Testis (tissue), 3 donors: ENCODE measurements around the gene PLCL2. TPM values are rescaled to one million over a fixed set of nuclear protein-coding genes. Genes with fewer than 3 reads are reported as not detected.

Source experiments
- DNase-seq: peaks from one replicate; pipeline ENCODE4 v3.0.0-alpha.2; 2019
- H3K27ac ChIP-seq, 2 donors: fragments of 200-600 bp; sonication (generic); one replicate each; pipeline ENCODE4 v1.5.1; 2019
- H3K27me3 ChIP-seq: fragments of 200-600 bp; sonication (generic); one replicate; pipeline ENCODE4 v1.5.1; 2019
- H3K36me3 ChIP-seq: fragments of 200-600 bp; sonication (generic); one replicate; pipeline ENCODE4 v1.5.1; 2017; ENCODE audit warnings: low read depth; ENCODE audit errors: missing control alignments
- H3K4me1 ChIP-seq: fragments of 200-600 bp; sonication (generic); one replicate; pipeline ENCODE4 v1.5.1; 2019
- H3K4me3 ChIP-seq, 2 donors: fragments of 200-600 bp; sonication (generic); one replicate each; pipeline ENCODE4 v1.5.1; 2017 to 2019
- H3K9me3 ChIP-seq: fragments of 200-600 bp; sonication (generic); one replicate; pipeline ENCODE4 v1.5.1; 2017
- CTCF ChIP-seq, 3 experiments: fragments of 450-650 bp in 2 of 3; fragments of 200-600 bp in 1 of 3; sonication (generic) in 1 of 3; IDR thresholded peaks; one replicate each; pipeline ENCODE4 v1.5.1; 2016 to 2019; ENCODE audit warnings: antibody characterized with exemption in 3 of 3, mild to moderate bottlenecking in 2 of 3, moderate library complexity in 1 of 3
- POLR2A ChIP-seq: fragments of 450-650 bp; IDR thresholded peaks from one replicate; pipeline ENCODE4 v1.6.1; 2017; ENCODE audit warnings: antibody characterized with exemption, mild to moderate bottlenecking, moderate library complexity
- WGBS, 2 donors: methylation state at CpG; one replicate each; pipeline ENCODE4 v1.1.5; 2018; 5-methylcytosine and 5-hydroxymethylcytosine counted together
- intact Hi-C: fragments of 100-400 bp; cut with DNase I; formaldehyde crosslinking; loops from one replicate; pipeline ENCODE4 v1.15.1; 2023; ENCODE audit warnings: low total_unique reads
- polyA plus RNA-seq: library from polyadenylated mRNA; stranded (reverse); fragments of 350-450 nt; fragmentation: Illumina TruSeq; extraction: RNeasy Lipid Tissue Mini Kit (QIAGEN cat#74804); gene quantifications from one replicate; pipeline ENCODE4 v1.2.3, GENCODE V29; 2014; ENCODE audit warnings: low read depth, low replicate concordance; ENCODE audit not compliant: insufficient read depth
- total RNA-seq, 2 donors: library from RNA; depleted of rRNA; stranded (reverse); fragments of >200 nt; gene quantifications; one replicate each; pipeline ENCODE4 v1.2.3, GENCODE V29; 2016

The PLCL2 gene
- total and polyA plus RNA-seq, 3 donors from 2014 or later = 10.7 to 23.0 (median 15.0) TPM

DNA sequence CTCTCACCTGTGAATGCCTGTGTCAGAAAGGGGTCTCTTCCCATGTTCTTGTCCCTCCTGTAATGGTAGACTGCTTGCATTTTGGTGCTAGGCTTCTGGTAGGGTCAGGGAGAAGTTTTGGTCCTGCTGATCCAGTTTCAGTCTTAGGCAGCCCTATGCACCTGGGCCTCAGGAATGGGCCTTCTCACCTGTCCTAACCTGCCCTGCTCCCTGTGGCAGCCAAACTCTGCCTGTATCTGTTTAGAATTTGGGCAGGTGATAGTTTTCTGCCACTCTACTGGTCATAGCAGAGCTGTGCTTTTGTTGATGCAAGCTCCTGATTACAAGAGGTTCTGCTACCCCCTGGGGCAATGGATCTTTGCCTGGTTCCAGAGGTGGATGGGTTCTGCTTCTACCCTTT is 118.7 kb downstream of the PLCL2 start:
- Histone ChIP-seq H3K36me3 (no peaks in the 10 kb centered on the region), H3K27ac (no peak overlapping the region), H3K4me3 (no peak overlapping the region), H3K27me3 (no peaks in the 10 kb centered on the region), H3K4me1 (peaks cover 9% of the 10 kb centered on the region), H3K9me3 (no peaks in the 10 kb centered on the region)
- TF ChIP-seq CTCF (IDR thresholded peaks at IDR 0.05) = no peak
- TF ChIP-seq POLR2A = no peak
- intact Hi-C loops = no loop called here
- no peak for DNase-seq

- H3K9me3 ChIP-seq = no peaks in the 10 kb centered on the region
- no peak for TF ChIP-seq CTCF (IDR thresholded peaks at IDR 0.05)
- no peak for TF ChIP-seq POLR2A
- intact Hi-C loops = no loop called here
- H3K4me1 ChIP-seq = peaks cover 9% of the 10 kb centered on the region
- H3K36me3 ChIP-seq = no peaks in the 10 kb centered on the region
- no peak for DNase-seq
- H3K4me3 ChIP-seq = no peak overlapping the region
- no peak overlapping the region for H3K27ac ChIP-seq
- H3K27me3 ChIP-seq = no peaks in the 10 kb centered on the region
- WGBS, 2 donors = 30 to 43% methylated on average over 2 of the region's 2 CpGs
These were observed 121.5 kb downstream of the PLCL2 start for GRCh38 chr3:17006132-17006852.

- TF ChIP-seq CTCF (IDR thresholded peaks at IDR 0.05) (no peak), POLR2A (no peak)
- Histone ChIP-seq H3K4me3 (no peak overlapping the region), H3K27me3 (no peaks in the 10 kb centered on the region), H3K4me1 (peaks cover 9% of the 10 kb centered on the region), H3K36me3 (no peaks in the 10 kb centered on the region), H3K27ac (no peak overlapping the region), H3K9me3 (no peaks in the 10 kb centered on the region)
- WGBS, 2 donors = 88 to 89% methylated on average over 1 of the region's 1 CpG
- intact Hi-C loops = no loop called here
- no peak for DNase-seq
These were observed 122.5 kb downstream of the PLCL2 start for GRCh38 chr3:17007284-17007683.

GRCh38 chr3:17009826-17010225 is 125.1 kb downstream of the PLCL2 start:
- WGBS, 2 donors = 93 to 99% methylated on average over 5 of the region's 5 CpGs
- Histone ChIP-seq H3K36me3 (no peaks in the 10 kb centered on the region), H3K4me3 (no peak overlapping the region), H3K27ac (no peak overlapping the region), H3K4me1 (peaks cover 9% of the 10 kb centered on the region), H3K9me3 (no peaks in the 10 kb centered on the region), H3K27me3 (no peaks in the 10 kb centered on the region)
- intact Hi-C loops = no loop called here
- no peak for DNase-seq
- no peak for TF ChIP-seq CTCF (IDR thresholded peaks at IDR 0.05)
- TF ChIP-seq POLR2A = no peak

DNA sequence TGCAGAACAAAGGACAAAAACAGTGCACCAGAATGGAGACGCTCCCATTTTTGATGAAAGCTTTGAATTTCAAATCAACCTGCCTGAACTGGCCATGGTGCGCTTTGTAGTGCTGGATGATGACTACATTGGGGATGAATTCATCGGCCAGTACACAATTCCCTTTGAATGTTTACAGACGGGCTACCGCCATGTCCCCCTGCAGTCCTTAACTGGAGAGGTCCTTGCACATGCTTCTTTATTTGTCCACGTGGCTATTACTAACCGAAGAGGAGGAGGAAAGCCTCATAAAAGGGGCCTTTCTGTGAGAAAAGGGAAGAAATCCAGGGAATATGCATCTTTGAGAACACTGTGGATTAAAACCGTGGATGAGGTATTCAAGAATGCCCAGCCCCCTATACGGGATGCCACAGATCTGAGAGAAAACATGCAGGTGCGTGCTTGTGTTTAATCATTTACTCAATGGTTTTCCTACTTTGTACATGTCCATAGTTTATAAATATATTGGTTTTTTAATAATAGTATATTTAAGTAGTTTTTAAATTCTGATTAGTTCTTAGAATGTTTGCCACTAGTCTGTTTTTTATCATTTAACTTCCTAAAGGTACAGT is 127.1 kb downstream of the PLCL2 start:
- Histone ChIP-seq H3K27me3 (no peaks in the 10 kb centered on the region), H3K4me1 (no peaks in the 10 kb centered on the region), H3K27ac (no peak overlapping the region), H3K36me3 (no peaks in the 10 kb centered on the region), H3K4me3 (no peak overlapping the region), H3K9me3 (no peaks in the 10 kb centered on the region)
- no peak for DNase-seq
- intact Hi-C loops = no loop called here
- 89 to 94% methylated on average over 10 of the region's 10 CpGs for WGBS, 2 donors
- TF ChIP-seq POLR2A (no peak), CTCF (IDR thresholded peaks at IDR 0.05) (no peak)
